A172 (cell line): ENCODE results near the gene LMBRD2. TPM values are rescaled to one million over a fixed set of nuclear protein-coding genes. Genes with fewer than 3 reads are reported as not detected.
"Not testable (repeated sequence)": the region's sequence is repeated elsewhere in the genome, so short reads cannot be mapped to it uniquely, and the experiment has no call there.

Experiments
- DNase-seq: peaks from one replicate; pipeline ENCODE4 v3.0.0-alpha.2; 2015; ENCODE audit warnings: low spot score
- total RNA-seq: library from RNA; depleted of rRNA; stranded (reverse); fragments of >200 nt; shearing (Covaris generic); gene quantifications from 2 replicates; pipeline ENCODE4 v1.2.3, GENCODE V29; 2014

LMBRD2 gene
- total RNA-seq, 1 experiment from 2014 or later, result 15.5 TPM

GRCh38 chr5:36161361-36161760 is 9.7 kb upstream of the LMBRD2 start:
- DNase-seq, result no peak

- no peak for DNase-seq
Observed at GRCh38 chr5:36160617-36161016, 8.9 kb upstream of the LMBRD2 start.

GRCh38 chr5:36158144-36158543 is 6.5 kb upstream of the LMBRD2 start:
- no peak for DNase-seq

- DNase-seq, result no peak
Observed at GRCh38 chr5:36156619-36157018, 4.9 kb upstream of the LMBRD2 start.

- DNase-seq, result peak; percentile 74
Observed at GRCh38 chr5:36156121-36156601, 4.5 kb upstream of the LMBRD2 start.

GRCh38 chr5:36155291-36155690 is 3.6 kb upstream of the LMBRD2 start:
- DNase-seq, result no peak

- DNase-seq, result no peak
Observed at GRCh38 chr5:36153726-36154125, 2.0 kb upstream of the LMBRD2 start.

GRCh38 chr5:36153298-36153677 is 1.6 kb upstream of the LMBRD2 start:
- no peak for DNase-seq

GRCh38 chr5:36152324-36153297 is 924 bp upstream of the LMBRD2 start:
- peak; percentile 11 for DNase-seq

GRCh38 chr5:36150676-36151433 is 832 bp downstream of the LMBRD2 start:
- DNase-seq, result peak; percentile 46

GRCh38 chr5:36147681-36148080 is 4.0 kb downstream of the LMBRD2 start:
- DNase-seq, result no peak

- no peak for DNase-seq
Observed at GRCh38 chr5:36146390-36146789, 5.3 kb downstream of the LMBRD2 start.

GRCh38 chr5:36145311-36145710 is 6.4 kb downstream of the LMBRD2 start:
- no peak for DNase-seq

GRCh38 chr5:36138900-36139683 is 12.6 kb downstream of the LMBRD2 start:
- DNase-seq, result no peak

GRCh38 chr5:36136581-36136980 is 15.1 kb downstream of the LMBRD2 start:
- DNase-seq, result no peak

GRCh38 chr5:36135988-36136387 is 15.7 kb downstream of the LMBRD2 start:
- no peak for DNase-seq

- DNase-seq, result not testable (repeated sequence)
Observed at GRCh38 chr5:36133009-36133408, 18.7 kb downstream of the LMBRD2 start.

- DNase-seq, result not testable (repeated sequence)
Observed at GRCh38 chr5:36129666-36130065, 22.0 kb downstream of the LMBRD2 start.

- no peak for DNase-seq
Observed at GRCh38 chr5:36128795-36129194, 22.9 kb downstream of the LMBRD2 start.

GRCh38 chr5:36125868-36126267 is 25.8 kb downstream of the LMBRD2 start:
- DNase-seq, result no peak

- no peak for DNase-seq
Observed at GRCh38 chr5:36111238-36111637, 40.4 kb downstream of the LMBRD2 start.
